ENCODE data around the gene HEATR9.
A peak's percentile ranks its signal among the peaks of the same experiment; 100 is the strongest.
"Not testable (repeated sequence)": the region's sequence is repeated elsewhere in the genome, so short reads cannot be mapped to it uniquely, and the experiment has no call there.

The HEATR9 gene

DNA sequence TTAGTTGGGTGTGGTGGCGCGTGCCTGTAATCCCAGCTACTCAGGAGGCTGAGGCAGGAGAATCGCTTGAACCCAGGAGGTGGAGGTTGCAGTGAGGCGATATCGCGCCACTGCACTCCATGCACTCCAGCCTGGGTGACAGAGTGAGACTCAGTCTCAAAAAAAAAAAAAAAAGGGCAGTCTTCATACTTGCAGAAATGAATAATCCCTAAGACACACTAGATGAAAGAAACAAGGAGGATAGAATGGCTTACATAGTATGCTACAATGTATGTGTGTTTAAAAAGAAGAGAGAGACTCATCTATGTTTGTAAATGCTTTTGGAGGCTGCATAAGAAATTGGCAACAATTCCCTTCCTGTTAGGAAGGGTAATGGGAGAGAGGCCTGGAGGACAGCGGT is 29.1 kb upstream of the HEATR9 start:
- H3K4me3 ChIP-seq (ENCODE audit: low read length); DNase-seq (ENCODE audit: low read depth, low spot score): not testable (repeated sequence)

GRCh38 chr17:35895636-35896587 is 27.2 kb upstream of the HEATR9 start:
- no peak overlapping the region for H3K4me3 ChIP-seq (ENCODE audit: low read length)
- no peak for DNase-seq (ENCODE audit: low read depth, low spot score)

DNA sequence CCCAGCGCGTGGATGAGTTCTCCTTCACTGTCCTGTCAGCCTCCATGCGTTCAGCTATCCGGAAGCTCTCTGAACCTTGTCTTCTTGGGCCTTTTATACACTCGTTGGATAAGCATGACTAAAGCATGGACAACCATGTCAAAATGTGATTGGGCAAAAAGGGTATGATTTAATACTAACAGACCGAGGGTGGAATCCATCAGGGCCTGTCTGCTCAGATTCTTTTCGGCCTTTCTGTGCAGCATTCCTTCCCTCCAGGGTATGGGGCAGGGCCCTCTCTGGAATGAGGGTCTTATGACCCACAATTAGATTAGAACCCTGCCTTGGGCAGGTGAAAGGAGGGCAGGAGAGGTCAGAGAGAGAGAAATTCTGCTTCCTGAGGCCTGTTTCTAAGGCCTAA is 25.5 kb upstream of the HEATR9 start:
- no peak for DNase-seq (ENCODE audit: low read depth, low spot score)
- no peak overlapping the region for H3K4me3 ChIP-seq (ENCODE audit: low read length)

- DNase-seq (ENCODE audit: low read depth, low spot score): no peak
- H3K4me3 ChIP-seq (ENCODE audit: low read length): no peak overlapping the region
Measured at GRCh38 chr17:35893751-35894150, 25.1 kb upstream of the HEATR9 start.

DNA sequence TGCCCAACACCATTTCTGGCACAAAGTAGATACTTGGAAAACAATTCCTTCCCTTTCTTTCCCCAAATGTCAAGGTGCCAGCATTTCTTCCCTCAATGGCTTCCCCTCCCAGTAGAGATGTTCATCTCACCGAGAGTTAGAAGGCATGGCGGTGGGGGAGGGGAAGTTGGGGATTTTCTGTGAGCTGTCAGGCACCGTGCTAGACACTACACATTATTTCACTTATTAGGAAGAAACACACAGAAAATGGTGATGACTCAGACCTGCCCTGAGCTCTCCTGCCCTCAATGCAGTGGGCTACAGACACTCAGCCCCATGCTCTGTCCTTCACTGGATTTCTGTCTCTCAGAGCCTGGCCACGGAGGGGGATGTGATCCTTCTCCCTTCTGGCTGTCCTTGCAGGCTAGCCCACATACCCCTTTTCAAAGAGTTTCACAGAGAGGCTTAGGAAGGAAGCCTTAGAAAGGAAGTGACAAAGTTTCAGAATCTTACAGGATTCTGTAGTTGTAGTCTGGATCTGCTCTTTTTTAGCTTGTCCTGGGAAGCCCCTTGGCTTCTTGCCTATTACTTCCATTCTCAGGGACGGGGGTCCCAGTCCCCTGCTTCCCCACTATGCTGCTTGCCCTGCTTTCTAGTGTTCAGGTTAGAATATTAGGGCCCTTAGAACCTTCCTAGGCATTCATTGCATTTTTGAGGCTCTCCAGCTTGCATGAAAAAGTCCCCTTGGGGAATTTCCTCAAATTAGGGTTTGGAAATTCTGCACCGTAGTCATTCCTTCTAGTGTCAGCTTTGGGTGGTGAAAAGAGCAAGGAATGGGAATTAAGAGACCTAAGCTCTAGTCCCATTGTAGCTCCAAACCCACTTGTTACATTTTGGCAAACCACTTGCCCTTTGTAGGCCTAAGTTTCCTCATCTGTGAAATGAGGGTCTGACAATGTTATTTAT is 23.7 kb upstream of the HEATR9 start:
- no peak overlapping the region for H3K4me3 ChIP-seq (ENCODE audit: low read length)
- no peak for DNase-seq (ENCODE audit: low read depth, low spot score)

DNA sequence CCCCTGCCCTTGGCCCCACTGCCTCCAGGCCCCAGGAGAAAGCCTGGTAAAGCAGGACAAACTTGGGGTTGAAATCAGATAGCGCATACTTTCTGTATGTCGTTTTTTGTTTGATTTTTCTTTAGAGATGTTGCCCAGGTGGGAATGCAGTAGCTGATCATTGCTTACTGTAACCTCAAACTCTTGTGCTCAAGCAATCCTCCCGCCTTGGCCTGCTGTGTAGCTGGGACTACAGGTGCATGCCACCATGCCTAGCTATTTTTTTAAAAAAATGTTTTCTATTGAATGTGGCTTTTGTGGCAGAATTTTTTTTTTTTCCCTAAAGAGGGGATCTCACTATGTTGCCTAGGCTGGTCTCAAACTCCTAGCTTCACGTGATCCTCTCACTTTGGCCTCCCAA is 22.6 kb upstream of the HEATR9 start:
- no peak overlapping the region for H3K4me3 ChIP-seq (ENCODE audit: low read length)
- peak; percentile 81 for DNase-seq (ENCODE audit: low read depth, low spot score)

- peak; percentile 70 for DNase-seq (ENCODE audit: low read depth, low spot score)
- no peak overlapping the region for H3K4me3 ChIP-seq (ENCODE audit: low read length)
Measured at GRCh38 chr17:35890774-35891155, 22.1 kb upstream of the HEATR9 start.

DNA sequence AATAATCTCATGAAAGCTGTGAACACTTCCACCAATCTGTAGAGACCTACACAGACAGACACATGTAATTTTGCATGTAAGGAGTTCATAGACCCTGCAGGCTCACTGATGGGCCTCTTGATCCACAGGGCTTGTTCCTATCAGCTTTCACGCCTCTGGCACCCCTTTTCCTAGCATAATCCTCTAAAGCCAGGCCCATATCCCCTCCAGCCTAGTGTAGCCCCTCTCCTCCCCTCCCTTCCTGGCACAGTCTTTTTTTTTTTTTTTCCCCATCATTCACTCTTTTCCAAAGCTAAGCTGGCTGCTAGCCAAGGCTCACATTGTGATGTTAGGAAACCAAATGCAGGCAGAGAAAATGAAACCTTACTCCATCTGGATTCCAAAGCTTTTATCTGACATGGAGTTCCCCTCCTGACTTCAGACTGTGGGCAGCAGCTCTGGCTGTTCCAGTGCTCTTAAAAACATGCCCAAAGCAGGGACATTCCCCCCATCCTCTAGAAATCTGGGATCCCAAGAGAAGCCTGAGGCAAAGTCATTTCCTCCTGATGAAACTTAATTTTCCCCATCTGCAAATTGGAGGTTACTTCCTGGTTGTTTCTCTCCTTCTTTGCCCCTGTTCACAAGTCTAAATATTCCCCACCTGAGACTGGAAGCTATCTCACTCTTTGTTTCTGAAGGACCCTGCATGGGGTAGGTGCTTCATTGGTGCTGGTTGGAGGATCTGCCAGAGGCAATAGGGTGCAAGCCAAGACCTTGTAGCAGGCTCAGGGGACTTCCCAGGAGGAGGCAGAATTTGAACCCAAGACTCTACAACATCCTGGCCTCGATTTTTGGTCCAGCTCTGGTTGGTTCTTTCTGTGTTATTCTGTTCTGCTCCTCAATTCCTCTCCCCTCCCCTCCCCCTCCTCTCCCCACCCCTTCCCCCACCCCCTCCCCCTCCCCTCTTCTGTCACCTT is 21.4 kb upstream of the HEATR9 start:
- H3K4me3 ChIP-seq (ENCODE audit: low read length): no peak overlapping the region
- DNase-seq (ENCODE audit: low read depth, low spot score): no peak

- no peak for DNase-seq (ENCODE audit: low read depth, low spot score)
- H3K4me3 ChIP-seq (ENCODE audit: low read length): no peak overlapping the region
Measured at GRCh38 chr17:35889241-35889640, 20.6 kb upstream of the HEATR9 start.

- H3K4me3 ChIP-seq (ENCODE audit: low read length): no peak within 1 kb of the TSS
- no peak for DNase-seq (ENCODE audit: low read depth, low spot score)
Measured at GRCh38 chr17:35879773-35880654, 11.3 kb upstream of the HEATR9 start, which contains the start of gene CCL5. Gene CCL5, minus strand, starts transcription at chr17:35880360.

DNA sequence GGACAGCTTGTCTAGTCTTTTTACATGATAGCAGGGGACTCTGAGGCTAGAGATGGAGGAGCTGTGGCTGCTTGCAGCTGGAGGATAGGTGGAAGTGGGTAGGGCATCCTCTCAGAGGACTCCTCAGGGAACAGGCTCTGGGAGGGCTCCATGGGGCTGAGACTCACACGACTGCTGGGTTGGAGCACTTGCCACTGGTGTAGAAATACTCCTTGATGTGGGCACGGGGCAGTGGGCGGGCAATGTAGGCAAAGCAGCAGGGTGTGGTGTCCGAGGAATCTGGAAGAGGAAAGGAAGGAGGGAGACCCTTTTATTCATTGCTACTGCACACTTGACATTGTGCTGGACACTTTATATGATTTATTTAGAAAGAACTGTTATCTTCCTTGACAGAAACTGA is 9.7 kb upstream of the HEATR9 start:
- DNase-seq (ENCODE audit: low read depth, low spot score): no peak
- H3K4me3 ChIP-seq (ENCODE audit: low read length): no peak overlapping the region

- DNase-seq (ENCODE audit: low read depth, low spot score): no peak
- H3K4me3 ChIP-seq (ENCODE audit: low read length): no peak overlapping the region
Measured at GRCh38 chr17:35877345-35878029, 8.8 kb upstream of the HEATR9 start.

DNA sequence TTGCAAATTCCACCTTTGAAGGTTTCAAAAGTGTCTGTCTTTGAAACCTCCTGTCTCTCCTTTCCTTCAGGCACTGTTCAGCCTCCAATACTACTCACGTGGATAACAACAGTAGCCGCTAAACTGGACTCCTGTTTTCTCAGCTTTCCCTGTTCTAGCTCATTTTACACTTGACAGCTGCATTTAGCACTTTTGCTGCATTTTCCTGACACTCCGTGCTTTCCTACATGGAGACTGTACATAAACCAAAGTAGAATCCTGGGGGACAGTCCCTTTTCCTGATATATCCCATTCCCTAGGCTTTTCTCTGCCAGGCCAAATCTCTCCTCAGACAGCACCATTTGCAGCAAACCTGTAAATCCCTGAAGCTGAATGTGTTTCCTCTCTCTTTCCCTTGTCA is 7.8 kb upstream of the HEATR9 start:
- no peak overlapping the region for H3K4me3 ChIP-seq (ENCODE audit: low read length)
- DNase-seq (ENCODE audit: low read depth, low spot score): no peak

DNA sequence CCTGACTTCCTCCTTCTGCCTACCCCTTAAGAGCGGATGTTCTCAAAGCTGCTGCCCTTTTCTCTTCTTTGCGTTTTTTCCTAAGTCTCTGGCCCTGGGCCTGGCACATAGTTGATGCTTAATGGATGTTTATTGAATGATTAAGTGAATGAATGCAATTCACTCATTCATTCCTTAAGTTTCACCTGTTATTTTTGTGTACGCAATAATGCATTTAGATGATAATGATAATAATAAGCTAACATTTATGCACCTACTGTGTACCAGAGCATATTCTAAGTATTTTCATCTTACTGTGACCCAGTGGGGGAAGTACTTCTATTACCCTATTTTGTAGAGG is 7.1 kb upstream of the HEATR9 start:
- no peak overlapping the region for H3K4me3 ChIP-seq (ENCODE audit: low read length)
- no peak for DNase-seq (ENCODE audit: low read depth, low spot score)

- no peak for DNase-seq (ENCODE audit: low read depth, low spot score)
- no peak overlapping the region for H3K4me3 ChIP-seq (ENCODE audit: low read length)
Measured at GRCh38 chr17:35875072-35875799, 6.5 kb upstream of the HEATR9 start.

- no peak for DNase-seq (ENCODE audit: low read depth, low spot score)
- H3K4me3 ChIP-seq (ENCODE audit: low read length): no peak overlapping the region
Measured at GRCh38 chr17:35872196-35872980, 3.7 kb upstream of the HEATR9 start.
